Right lobe of liver (tissue), 6 donors: ENCODE measurements around the gene GSDME. TPM values are rescaled to one million over a fixed set of nuclear protein-coding genes. Genes with fewer than 3 reads are reported as not detected.
"Not testable (repeated sequence)": the region's sequence is repeated elsewhere in the genome, so short reads cannot be mapped to it uniquely, and the experiment has no call there.

Experiments
- ATAC-seq, 4 donors: fragments of 200-7000 bp; cut with Tn5 transposase; one replicate each; pipeline ENCODE4 v1.9.1; 2020; ENCODE audit warnings: mild to moderate bottlenecking in 4 of 4, moderate library complexity in 4 of 4
- DNase-seq, 3 donors: peaks; one replicate each; pipeline ENCODE4 v3.0.0-alpha.2; 2020
- H3K27ac ChIP-seq, 3 donors: fragments of 200-600 bp; one replicate each; pipeline ENCODE4 v1.8.0; 2022
- H3K27me3 ChIP-seq, 2 donors: fragments of 200-600 bp; one replicate each; pipeline ENCODE4 v1.8.0; 2022
- H3K36me3 ChIP-seq, 4 donors: fragments of 200-600 bp; sonication (generic) in 1 of 4; one replicate each; pipeline versions ENCODE4 v1.5.1 to v1.8.0; 2017 to 2022; ENCODE audit warnings: control low read depth in 1 of 4
- H3K4me1 ChIP-seq, 4 donors: fragments of 200-600 bp; sonication (generic) in 1 of 4; one replicate each; pipeline versions ENCODE4 v1.5.1 to v1.8.0; 2017 to 2022; ENCODE audit warnings: control low read depth in 1 of 4
- H3K4me3 ChIP-seq, 3 donors: fragments of 200-600 bp; one replicate each; pipeline ENCODE4 v1.8.0; 2022
- H3K9me3 ChIP-seq, 4 donors: fragments of 200-600 bp; sonication (generic) in 1 of 4; one replicate each; pipeline versions ENCODE4 v1.5.1 to v1.8.0; 2017 to 2022; ENCODE audit warnings: control low read depth in 1 of 4
- CTCF ChIP-seq, 4 donors: fragments of 200-600 bp in 3 of 4; fragments of 450-650 bp in 1 of 4; IDR thresholded peaks; one replicate each; pipeline versions ENCODE4 v1.5.1 to v1.8.0; 2016 to 2022; ENCODE audit warnings: antibody characterized with exemption in 4 of 4, mild to moderate bottlenecking in 2 of 4
- POLR2A ChIP-seq: fragments of 450-650 bp; IDR thresholded peaks from one replicate; pipeline ENCODE4 v1.6.1; 2017; ENCODE audit warnings: antibody characterized with exemption, mild to moderate bottlenecking
- WGBS: methylation state at CpG from one replicate; pipeline ENCODE4 v1.1.6; 2018; ENCODE audit warnings: low coverage, low lambda C conversion rate; ENCODE audit not compliant: insufficient coverage; ENCODE audit errors: missing lambda C conversion rate; 5-methylcytosine and 5-hydroxymethylcytosine counted together
- intact Hi-C, 2 donors: fragments of 100-400 bp; cut with DNase I; formaldehyde crosslinking; loops; one replicate each; pipeline versions ENCODE4 v1.11.2 to v1.14.1; 2022
- total RNA-seq, 6 experiments: library from RNA; depleted of rRNA in 2 of 6; stranded (reverse); fragments of >200 nt in 2 of 6; fragmentation: NEBNext Ultra II Directional in 3 of 6; extraction: Animal tissue kit (Norgen Biotek cat#: 25700) in 3 of 6; gene quantifications; one replicate each; pipeline versions ENCODE4 v1.1.0 to v1.2.4, GENCODE V29; 2016 to 2023
- donor health status: DM: no; HTN: yes; CAD: no.
- donor health status: DM: no; HTN: no; CAD: no.
- donor health status: DM: no; HTN: no; CAD: no.
- donor health status: DM: no; HTN: yes; CAD: no.
- donor health status: DM: no; HTN: yes; CAD: no.

The GSDME gene
- total RNA-seq, 6 experiments from 2014 or later, result 3.1 to 10.2 (median 5.8) TPM

GRCh38 chr7:24800073-24800472 lies 42.8 kb upstream of the GSDME start:
- 85% methylated on average over 6 of the region's 6 CpGs for WGBS
- intact Hi-C loops, result no loop called here
- no peaks in the 10 kb centered on the region for H3K36me3 ChIP-seq
- no peaks in the 10 kb centered on the region for H3K9me3 ChIP-seq
- no peak overlapping the region for H3K27ac ChIP-seq
- no peaks in the 10 kb centered on the region for H3K4me1 ChIP-seq
- H3K4me3 ChIP-seq, result no peak overlapping the region
- no peaks in the 10 kb centered on the region for H3K27me3 ChIP-seq
- ATAC-seq, result no peak
- no peak for TF ChIP-seq CTCF (IDR thresholded peaks at IDR 0.05)
- no peak for TF ChIP-seq POLR2A
- no peak for DNase-seq

GRCh38 chr7:24799506-24799905 lies 42.2 kb upstream of the GSDME start:
- ATAC-seq (no peak), DNase-seq (no peak)
- no peaks in the 10 kb centered on the region for H3K4me1 ChIP-seq
- intact Hi-C loops, result no loop called here
- no peak overlapping the region for H3K4me3 ChIP-seq
- 94% methylated on average over 3 of the region's 3 CpGs for whole genome bisulfite sequencing
- H3K36me3 ChIP-seq, result no peaks in the 10 kb centered on the region
- H3K9me3 ChIP-seq, result no peaks in the 10 kb centered on the region
- H3K27ac ChIP-seq, result no peak overlapping the region
- no peaks in the 10 kb centered on the region for H3K27me3 ChIP-seq
- TF ChIP-seq POLR2A, result no peak
- no peak for TF ChIP-seq CTCF (IDR thresholded peaks at IDR 0.05)

DNA sequence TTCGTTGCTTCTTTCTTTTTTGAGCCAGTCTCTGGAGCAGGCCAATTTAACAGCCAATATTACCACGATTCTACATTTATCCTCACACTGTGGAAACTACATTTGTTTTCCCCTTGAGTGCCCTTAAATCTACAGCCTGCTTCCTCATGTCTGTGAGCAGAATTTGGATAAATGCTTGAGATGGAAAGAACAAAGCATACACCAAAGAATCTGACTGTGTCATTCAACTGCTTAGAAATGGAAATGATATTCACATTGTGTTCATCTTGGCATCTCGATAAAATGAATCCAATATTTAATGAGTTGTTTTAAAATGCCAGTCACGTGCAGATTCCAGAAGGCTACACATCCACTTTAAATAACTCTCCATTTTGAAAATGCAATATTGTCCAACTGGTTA lies 41.0 kb upstream of the GSDME start:
- Histone ChIP-seq H3K36me3 (no peaks in the 10 kb centered on the region), H3K27me3 (no peaks in the 10 kb centered on the region), H3K27ac (no peak overlapping the region), H3K9me3 (no peaks in the 10 kb centered on the region), H3K4me3 (no peak overlapping the region), H3K4me1 (no peaks in the 10 kb centered on the region)
- 66% methylated on average over 4 of the region's 4 CpGs for WGBS
- no peak for TF ChIP-seq CTCF (IDR thresholded peaks at IDR 0.05)
- no peak for TF ChIP-seq POLR2A
- no peak for DNase-seq
- intact Hi-C loops, result no loop called here
- ATAC-seq, result no peak

- H3K9me3 ChIP-seq, result no peaks in the 10 kb centered on the region
- no peak for TF ChIP-seq POLR2A
- TF ChIP-seq CTCF (IDR thresholded peaks at IDR 0.05), result no peak
- H3K4me1 ChIP-seq, result no peaks in the 10 kb centered on the region
- ATAC-seq (no peak), DNase-seq (no peak)
- intact Hi-C loops, result no loop called here
- 95% methylated on average over 4 of the region's 4 CpGs for WGBS
- no peaks in the 10 kb centered on the region for H3K27me3 ChIP-seq
- no peak overlapping the region for H3K4me3 ChIP-seq
- no peak overlapping the region for H3K27ac ChIP-seq
- H3K36me3 ChIP-seq, result no peaks in the 10 kb centered on the region
Measured at GRCh38 chr7:24797270-24797669, 40.0 kb upstream of the GSDME start.

- 90% methylated on average over 6 of the region's 9 CpGs for WGBS
- Histone ChIP-seq H3K4me3 (no peak overlapping the region), H3K27me3 (no peaks in the 10 kb centered on the region), H3K9me3 (no peaks in the 10 kb centered on the region), H3K27ac (no peak overlapping the region), H3K36me3 (no peaks in the 10 kb centered on the region), H3K4me1 (no peaks in the 10 kb centered on the region)
- intact Hi-C loops, result no loop called here
- DNase-seq (no peak), ATAC-seq (no peak)
- TF ChIP-seq POLR2A, result no peak
- TF ChIP-seq CTCF (IDR thresholded peaks at IDR 0.05), result no peak
Measured at GRCh38 chr7:24795407-24795767, 38.1 kb upstream of the GSDME start.

DNA sequence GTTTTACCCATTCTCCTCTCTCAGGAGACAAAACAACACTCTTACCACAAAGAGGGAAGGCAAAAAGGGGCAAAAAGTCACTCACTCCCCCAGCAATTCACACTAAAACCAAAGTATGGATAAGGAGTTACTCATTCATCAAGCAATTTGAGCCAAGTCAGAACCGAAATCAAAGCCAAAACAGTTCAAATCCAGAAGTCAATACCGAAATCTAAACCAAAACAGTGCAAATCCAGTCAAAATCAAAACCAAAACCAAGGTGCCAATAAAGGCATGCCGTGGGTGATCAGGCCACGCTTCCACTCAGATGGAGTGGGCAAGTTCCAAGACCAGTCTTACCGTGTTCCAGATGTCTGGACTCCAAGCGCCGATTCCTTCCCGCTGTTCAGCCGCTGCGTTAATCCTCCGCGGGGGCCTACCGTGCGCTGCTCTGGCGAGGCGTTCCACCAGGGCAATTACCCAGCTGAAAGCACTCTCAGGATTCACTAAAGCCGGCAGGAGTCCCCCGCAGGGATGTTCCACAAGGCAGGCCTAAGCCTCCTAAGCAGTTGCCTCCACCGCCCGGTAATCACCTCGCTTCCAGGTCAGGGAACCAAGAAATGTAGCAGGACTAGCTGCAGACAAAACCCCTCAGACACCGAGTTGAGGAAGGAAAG lies 37.6 kb upstream of the GSDME start:
- H3K27ac ChIP-seq, intact Hi-C loops, H3K4me1 ChIP-seq, H3K9me3 ChIP-seq, ATAC-seq, DNase-seq, H3K4me3 ChIP-seq, H3K27me3 ChIP-seq, H3K36me3 ChIP-seq: not testable (repeated sequence)
- 80% methylated on average over 8 of the region's 22 CpGs for WGBS
